Activated T-helper 1 cell treated with Interleukin-2 at 50 U/mL for 16 hours (primary cell): Measurements from ENCODE around the gene C4orf36.

ENCODE experiments used
- DNase-seq: peaks from one replicate; pipeline ENCODE4 v3.0.0-alpha.2; 2020; ENCODE audit warnings: low read depth

The C4orf36 gene, protein sequence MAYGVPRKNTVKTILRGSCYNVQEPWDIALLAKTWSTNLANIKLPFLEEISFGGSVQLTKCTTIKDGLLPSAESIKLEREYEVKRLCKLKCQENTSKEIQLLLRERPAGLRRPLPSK

DNA sequence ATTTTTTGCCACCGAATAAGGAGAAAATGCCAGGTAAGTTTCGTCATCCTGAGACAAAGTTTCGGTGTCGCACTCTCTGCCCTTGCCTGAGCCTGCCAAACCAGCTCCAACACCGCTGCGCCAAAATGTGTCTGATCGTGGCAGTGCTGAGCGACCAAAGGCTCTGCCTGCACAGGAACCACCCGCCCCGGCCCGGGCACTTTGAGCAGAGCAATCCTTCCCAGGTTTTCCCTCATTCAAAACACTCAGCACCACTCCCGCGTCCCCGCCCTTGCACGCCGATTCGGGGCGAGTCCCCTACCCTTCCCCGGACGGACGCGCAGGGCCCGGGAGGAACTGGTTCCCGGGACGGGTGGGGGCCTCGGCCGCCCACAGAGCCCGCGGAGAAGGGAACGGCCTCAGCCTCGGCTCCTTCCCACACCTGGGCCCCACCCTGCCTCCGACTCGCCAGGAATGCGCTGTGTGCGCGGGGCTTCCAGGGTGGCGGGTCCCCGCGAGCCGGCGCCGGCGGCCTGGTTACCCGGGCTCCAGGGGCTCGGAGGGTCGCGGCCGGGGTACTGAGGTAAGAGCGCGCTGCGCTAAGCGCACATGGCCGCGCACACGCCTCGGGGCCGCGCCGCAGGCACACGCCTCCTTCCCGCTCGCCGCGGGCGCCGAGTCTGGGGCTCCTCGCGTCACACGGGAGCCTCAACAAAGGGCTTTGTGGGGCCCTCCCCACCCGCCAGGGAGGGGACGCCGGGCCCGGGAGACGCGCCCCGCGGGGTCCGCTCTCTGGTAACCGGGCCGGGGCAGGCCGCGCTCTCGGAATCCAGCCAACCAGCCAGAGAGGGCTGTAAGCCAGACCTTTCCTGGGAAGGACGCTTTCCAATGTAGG, at the start of gene C4orf36:
Gene C4orf36, minus strand, starts transcription at position 661 of the 874 bp plus-strand sequence. CDS start 902 bp downstream, outside the sequence.
- no peak for DNase-seq

DNA sequence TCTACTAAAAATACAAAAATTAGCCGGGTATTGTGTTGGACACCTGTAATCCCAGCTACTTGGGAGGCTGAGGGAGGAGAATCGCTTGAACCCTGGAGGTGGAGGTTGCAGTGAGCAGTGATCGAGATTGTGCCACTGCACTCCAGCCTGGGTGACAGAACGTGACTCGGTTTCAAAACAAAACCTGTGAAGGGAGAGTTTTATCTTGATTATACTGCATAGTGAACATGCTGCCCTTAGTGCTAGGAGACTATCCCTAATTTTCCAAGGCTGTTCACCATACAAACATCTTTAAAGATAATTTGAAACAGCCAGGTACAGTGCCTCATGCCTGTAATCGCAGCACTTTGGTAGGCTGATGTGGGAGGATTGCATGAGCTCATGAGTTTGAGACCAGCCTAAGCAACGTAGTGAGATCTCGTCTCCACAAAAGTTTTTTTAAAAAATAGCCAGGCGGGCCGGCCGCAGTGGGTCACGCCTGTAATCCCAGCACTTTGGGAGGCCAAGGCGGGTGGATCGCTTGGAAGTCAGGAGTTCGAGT, 48.8 kb upstream of the C4orf36 start:
- DNase-seq = no peak

DNA sequence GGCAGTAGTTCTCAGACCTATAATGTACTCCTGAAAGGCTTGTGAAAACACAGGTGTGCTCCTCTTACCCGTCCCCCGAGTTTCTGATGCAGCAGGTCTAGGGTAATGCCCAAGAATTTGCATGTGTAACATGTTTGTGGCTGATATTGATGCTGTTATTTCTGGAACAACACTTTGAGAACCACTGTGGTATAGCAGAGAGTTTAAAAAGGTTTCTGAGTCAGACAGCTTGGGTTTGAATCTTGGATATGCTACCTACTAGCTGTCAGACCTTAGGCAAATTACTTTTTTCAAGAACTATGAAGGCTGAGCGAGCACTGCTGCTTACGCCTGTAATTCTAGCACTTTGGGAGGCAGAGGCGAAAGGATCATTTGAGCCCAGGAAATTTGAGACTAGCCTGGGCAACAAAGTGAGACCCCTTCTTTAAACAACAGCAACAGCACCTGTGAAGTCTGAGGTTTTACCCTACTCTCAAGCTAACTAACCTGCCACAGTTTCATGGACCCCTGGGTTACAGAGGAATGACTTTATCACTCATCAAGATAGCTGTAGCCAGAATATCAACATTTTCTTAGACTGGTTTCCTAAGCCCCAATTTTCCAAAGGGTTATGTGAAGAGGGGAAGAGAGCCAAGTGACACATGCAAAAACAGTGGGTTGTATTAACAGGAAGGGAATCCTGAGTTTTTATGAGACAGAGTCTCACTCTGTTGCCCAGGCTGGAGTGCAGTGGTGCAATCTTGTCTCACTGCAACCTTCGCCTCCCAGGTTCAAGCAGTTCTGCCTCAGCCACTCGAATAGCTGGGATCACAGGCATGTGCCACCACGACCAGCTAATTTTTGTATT, 47.7 kb upstream of the C4orf36 start:
- DNase-seq = no peak

DNA sequence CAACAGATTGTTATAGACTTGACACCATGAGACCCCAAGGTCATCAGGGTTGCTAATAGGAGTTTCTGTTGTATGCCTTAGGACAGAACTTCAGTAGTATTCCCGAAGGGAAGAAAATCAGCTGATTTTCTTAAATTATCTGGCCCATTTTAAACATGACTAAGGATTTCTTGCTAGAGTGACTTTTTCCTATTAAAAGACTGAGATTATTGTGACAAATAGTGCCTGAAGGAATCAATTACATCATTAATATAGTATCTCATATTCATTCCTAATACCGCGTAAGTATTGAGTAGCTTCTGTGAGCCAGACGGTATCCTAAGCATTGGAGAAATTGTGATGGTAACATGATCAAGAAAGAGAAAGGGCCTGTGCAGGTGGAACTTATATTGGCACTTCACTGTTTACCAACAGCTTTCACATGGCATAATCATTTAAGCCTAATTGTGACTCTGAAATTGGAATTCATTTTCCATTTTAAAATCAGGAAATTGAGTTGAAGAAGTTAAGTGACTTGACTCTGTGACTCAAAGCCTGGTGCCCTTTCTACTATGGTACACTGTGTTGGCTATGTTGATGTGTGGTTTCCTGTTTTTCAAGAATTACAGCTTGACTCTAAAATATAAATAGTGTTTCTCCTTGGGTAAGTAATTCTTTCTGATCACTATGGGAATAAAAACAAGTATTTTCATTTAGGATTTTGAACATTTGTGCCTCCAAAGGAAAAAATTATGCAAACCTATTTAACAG, 46.7 kb upstream of the C4orf36 start:
- DNase-seq = no peak

DNA sequence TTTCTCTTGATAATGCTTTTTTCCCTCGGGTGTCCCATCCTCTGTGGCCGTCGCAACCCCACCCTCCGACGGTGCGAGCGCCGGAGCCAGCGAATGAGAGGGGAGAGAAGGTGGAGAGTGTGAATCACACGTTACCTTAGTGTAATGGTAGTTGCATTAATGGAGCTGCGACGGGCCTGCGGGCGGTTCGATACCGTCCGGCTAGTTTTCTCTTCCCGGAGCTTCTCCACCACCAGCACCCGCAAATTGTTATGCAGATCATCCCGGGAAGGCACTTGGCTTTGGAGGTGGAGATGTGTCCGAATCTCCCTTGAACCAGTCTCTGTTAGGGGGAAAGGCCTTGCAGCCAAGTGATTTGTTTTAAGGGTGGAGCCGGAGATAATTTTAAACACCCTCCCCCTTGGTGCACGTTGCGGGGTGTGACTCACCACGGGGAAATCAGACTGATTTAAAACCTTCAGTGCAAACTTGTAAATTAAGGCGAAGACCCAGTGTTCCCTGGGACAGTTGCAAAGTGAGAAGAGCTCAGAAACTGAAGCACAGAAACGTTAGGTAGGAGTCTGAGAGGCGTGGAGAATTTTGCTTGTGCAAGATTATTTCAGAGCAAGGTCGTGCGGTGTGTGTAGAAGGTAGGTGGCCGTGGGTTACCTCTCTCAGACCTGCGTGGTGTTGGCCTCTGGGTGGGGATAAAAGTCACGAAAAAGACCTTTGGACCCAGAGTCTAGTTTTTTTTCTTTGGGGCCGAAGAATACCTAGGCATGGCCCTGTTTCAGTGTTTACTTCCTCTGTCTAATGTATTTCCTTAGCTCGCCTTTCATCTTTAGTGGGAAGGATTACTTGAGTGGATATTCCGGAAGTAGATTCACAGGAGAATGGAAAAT, 43.9 kb upstream of the C4orf36 start:
- DNase-seq = peak; percentile 56

DNA sequence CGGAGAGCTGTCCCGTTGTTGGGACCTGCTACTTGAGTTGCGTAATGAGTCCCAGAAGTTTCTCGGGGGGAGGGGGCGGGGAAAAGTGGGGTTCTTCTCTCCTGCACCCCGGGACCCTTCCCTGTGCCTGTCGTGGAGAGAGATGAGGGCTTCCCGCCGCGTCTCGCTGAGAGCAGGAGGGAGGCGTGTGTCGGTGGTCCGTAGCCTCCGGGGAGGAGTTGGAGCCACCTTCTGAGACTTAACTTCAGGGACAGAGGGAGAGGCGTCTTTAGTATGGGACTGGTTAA, 43.3 kb upstream of the C4orf36 start:
- no peak for DNase-seq

DNA sequence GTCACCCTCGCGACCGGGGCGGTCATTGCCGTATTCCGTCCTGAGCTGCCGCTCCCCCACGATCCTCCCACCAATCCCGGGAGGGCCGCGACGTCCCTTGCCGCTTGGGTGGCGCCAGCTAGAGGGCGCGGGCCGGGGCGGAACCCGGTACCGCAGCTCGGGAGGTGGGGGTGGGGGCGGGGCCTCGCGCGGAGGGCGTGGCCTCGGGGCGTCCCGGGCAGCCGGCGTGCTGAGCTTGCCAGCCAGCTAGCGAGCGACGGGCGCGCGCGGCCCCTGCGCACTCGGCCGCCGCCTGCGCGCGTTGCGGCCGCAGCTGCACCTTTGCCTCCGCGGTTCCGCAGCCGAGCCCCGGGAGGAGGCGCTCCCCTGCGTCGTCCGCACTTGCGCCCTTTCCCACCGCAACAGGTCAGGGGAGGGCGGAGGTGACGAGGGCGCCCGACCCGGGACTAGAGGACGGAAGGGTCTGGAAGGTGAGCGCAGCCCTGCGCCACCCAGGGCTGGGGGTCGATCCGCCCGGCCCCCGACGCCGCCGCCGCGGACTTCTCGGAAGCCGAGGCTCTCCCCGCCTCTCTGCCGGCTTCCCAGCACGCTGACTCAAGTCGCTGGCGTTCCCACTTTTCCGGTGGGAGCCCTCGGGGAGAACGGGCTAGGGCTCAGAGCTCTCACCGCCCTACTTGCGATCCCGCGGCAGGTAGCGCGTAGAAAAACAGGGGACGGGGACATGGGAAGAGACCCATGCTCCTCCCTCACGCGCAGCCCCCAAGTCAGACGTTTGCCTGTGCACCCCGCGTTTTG, 42.7 kb upstream of the C4orf36 start, which contains the start of gene AFF1:
Gene AFF1, plus strand, starts transcription at position 241 of the 795 bp plus-strand sequence. CDS start 13,523 bp downstream, outside the sequence.
- DNase-seq = peak; percentile 83

DNA sequence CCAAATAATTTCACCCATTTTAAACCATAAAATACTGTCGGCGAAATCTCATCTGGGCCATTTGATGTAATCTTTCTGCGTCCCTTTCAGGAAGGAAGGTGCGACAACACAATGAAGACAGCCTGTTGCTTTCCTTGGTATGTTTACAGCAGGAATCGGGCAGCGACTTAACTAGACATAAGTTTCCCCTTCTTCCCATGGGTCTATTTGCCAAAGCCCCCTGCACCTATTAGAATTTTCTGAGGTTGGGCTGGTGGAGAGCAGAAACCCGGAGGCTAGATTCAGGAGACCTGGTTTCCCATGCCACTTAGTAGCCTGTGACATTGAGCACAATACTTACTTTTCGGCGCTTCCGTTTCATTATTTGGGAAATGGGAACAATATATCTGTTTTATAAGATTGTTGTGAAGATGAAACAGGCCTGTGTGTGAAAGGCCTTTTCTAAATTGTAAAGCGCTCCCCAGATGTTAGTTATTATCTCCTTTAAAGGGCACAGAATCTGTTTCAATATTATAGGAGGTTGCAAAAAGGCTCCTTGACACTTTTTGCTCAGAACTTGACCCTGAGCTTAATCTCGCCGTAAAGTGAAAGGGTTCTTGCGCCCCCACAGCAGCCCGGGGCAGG, 42.0 kb upstream of the C4orf36 start:
- no peak for DNase-seq

DNA sequence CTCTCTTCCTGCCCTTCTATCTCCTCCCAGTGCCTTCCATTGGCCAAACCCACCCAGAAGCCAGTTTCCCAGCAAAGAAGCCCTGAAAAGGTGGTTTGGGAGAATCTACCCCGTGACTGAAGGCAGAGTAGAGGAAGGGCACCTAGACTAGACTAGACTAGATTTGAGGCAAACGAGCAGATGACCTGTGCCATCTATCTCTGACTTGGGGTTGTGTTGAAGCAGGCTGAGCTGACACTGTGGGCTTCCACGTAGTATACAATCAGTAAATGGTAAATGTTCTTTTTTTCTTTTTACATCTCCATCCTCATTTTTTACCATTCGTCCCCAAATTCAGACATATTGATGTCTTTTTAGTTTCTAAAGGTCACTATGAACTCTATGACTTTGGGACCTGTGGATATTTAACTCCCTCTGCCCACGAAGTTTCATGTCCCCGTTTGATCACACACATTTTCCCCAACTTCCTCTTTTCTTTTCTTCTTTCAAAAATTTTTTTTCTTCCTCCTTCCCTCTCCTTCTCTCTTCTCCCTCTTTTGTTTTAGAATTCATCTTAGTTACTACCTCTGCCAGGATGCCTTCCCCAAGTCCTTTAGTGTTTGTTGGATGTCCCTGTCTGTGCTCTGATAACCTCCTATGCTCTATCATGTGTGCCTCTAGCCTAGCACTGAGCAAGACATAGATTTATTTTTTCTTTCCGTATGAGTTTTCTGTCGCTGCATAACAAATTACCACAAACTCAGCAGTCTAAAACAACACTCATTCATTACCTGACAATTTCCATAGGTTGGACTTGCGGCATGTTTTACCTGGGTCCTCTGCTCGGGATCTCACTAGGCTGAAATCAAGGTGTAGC, 36.4 kb upstream of the C4orf36 start:
- DNase-seq = no peak

DNA sequence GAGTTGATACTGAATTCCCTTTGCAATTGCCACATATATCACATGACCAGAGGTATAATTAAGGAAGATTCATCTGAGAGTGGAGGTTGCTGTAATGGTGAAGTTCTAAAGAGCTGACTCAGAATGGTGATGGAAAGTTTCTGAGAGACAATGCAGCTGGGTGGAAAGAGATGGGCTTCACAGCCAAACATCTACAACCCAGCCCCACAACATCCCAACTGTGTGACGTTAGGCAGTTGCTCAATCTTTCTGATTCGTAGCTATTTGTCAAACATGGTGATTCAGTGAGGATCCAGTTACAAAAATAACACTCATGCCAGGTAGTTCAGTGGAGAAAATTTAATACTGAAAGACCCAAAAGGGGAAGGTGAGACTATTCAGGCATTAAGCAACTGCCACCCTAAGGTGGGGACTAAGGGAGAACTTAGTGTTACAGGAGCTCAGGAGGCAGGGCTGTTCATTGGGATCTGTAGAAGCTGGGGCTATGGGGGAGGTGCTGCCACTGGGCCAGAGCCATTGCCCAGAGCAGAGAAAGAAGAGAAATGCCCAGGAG, 35.7 kb upstream of the C4orf36 start:
- DNase-seq = no peak

DNA sequence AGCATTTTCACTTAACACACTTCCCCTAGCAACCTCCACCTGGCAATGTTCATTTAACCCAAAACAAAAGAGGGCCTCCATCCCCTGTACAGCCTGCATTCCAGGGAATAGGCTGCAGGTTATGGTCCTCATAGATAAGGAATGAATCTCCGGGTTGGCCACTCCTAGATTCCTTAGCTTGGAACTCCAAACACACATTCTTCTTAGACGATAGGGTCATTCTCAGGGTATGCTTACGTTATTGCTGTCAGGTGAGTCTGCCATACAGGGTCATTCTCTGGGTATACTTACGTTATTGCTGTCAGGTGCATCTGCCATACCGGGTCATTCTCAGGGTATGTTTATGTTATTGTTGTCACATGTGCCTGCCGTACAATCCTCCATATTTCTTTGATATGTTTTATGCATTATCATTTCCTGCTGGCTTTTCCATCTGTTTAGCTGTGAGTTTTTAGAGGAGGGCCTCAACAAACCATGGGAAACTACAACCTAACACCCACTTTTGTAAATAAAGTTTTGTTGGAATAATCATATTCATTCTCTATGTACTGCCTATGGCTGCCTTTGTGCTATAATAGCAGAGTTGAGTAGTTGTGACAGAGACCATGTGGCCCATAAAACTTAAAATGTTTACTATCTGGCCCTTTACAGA, 34.3 kb upstream of the C4orf36 start:
- no peak for DNase-seq

DNA sequence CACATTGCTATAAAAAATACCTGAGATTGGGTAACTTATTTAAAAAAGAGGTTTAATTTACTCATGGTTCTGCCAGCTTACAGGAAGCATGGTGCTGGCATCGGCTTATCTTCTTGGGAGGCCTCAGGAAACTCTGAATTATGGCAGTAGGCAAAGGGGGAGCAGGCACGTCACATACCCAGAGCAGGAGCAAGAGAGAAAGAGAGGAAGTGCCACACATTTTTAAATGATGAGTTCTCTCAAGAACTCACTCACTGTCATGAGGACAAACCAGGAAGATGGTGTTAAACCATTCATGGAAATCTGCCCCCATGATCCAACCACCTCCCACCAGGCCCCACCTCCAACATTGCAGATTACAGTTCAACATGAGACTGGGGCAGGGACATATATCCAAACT, 32.6 kb upstream of the C4orf36 start:
- no peak for DNase-seq

DNA sequence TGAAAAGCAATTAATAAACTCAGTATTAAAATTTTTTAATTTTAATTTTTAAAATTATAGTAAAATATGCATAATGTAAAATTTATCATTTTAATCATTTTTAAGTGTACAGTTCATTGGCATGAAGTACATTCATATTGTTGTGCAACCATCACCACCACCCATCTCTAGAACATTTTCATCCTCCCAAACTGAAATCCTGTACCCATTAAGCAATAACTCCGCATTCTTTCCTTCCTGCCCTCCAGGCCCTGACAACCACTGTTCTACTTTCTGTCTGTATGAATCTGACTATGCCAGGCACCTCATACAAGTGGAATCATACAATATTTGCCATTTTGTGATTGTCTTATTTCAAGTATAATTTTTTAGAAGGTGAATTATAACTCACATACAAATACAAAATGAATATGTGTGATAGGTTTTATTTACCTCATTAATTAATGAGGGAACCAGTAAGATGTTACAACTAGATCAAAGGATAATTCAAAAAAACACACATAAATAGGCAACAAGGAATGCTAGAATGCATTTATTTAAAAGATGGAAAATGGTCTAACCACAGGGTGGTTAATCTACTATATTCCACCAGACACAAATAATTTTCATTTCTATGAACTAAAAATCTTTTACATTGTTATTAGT, 29.5 kb upstream of the C4orf36 start:
- no peak for DNase-seq

DNA sequence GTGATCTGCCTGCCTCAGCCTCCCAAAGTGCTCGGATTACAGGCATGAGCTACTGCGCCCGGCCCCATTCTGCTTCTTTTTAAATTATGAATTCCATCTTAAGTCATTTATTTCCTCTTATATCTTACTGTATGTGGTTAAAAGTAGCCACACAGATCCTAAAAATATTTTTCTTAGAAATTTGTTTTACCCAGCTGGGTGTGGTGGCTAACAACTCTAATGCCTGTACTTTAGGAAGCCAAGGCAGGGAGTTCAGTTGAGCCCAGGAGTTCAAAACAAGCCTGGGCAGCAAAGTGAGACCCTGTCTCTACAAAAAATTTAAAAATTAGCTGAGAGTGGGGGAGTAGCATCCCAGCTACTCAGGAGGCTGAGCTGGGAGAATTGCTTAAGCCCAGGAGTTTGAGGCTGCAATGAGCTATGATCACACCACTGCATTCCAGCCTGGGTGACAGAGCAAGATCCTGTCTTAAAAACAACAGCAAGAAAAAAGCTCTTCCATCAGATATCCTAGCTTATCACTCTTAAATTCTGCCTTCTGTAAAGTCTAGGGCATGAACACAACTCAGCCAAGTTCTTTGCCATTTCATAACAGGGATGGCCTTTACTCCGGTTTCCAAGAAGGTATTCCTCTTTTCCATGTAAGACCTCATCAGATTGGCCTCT, 27.5 kb upstream of the C4orf36 start:
- DNase-seq = no peak

DNA sequence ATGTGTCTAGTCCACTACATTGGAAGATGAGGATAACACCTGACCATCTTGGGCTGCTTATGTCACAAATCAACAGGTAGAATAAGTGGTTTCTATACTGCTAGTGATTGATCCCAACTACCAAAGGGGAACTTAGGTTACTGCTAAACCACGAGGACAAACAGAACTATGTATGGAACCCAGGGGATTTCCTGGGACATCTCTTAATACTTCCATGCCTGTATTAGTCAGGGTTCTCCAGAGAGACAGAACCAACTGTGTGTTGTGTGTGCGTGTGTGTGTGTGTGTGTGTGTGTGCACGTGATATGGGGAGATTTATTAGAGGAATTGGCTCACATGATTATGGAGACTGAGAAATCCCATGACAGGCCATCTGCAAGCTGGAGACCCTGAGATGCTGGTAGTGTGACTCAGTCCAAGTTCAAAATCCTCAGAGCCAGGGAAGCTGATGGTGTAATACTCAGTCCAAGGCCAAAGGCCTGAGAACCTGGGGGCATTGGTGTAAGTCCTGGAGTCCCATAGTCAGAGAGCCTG, 26.4 kb upstream of the C4orf36 start:
- DNase-seq = no peak
